DOHH2 (cell line): ENCODE data around the gene ZNF268.

Experiments used
- H3F3A ChIP-seq: fragments of 200-600 bp; sonication (generic), shearing (Covaris generic); 2 replicates; pipeline ENCODE4 v1.6.0; 2016; ENCODE audit warnings: antibody characterized with exemption, mild to moderate bottlenecking; ENCODE audit not compliant: control insufficient read depth, insufficient read depth
- H3K27ac ChIP-seq: fragments of 200-600 bp; sonication (generic); 2 replicates; pipeline ENCODE4 v1.5.1; 2014; ENCODE audit warnings: low read depth, mild to moderate bottlenecking, low read length, moderate library complexity
- H3K27me3 ChIP-seq: fragments of 200-600 bp; sonication (generic); 2 replicates; pipeline ENCODE4 v1.6.1; 2014; ENCODE audit warnings: mild to moderate bottlenecking, low read length, mixed read lengths; ENCODE audit not compliant: control insufficient read depth
- H3K36me3 ChIP-seq: fragments of 200-600 bp; sonication (generic); 2 replicates; pipeline ENCODE4 v1.6.1; 2014; ENCODE audit warnings: mild to moderate bottlenecking, low read length, moderate library complexity, mixed read lengths; ENCODE audit not compliant: control insufficient read depth
- H3K4me1 ChIP-seq: fragments of 200-600 bp; sonication (generic); 2 replicates; pipeline ENCODE4 v1.6.1; 2014; ENCODE audit warnings: mild to moderate bottlenecking, low read length, mixed read lengths; ENCODE audit not compliant: control insufficient read depth
- H3K4me2 ChIP-seq: fragments of 200-600 bp; sonication (generic); 2 replicates; pipeline ENCODE4 v1.6.0; 2014; ENCODE audit warnings: mild to moderate bottlenecking, low read length, moderate library complexity
- H3K4me3 ChIP-seq: fragments of 200-600 bp; sonication (generic); 2 replicates; pipeline ENCODE4 v1.5.1; 2014; ENCODE audit warnings: mild to moderate bottlenecking, low read length, mixed read lengths
- H3K79me2 ChIP-seq: fragments of 200-600 bp; sonication (generic); 2 replicates; pipeline ENCODE4 v1.6.1; 2014; ENCODE audit warnings: mild to moderate bottlenecking, low read length, mixed read lengths; ENCODE audit not compliant: control insufficient read depth
- H3K9me2 ChIP-seq: fragments of 200-600 bp; sonication (generic); replicated peaks from 2 replicates; pipeline ENCODE4 v1.6.1; 2014; ENCODE audit warnings: mild to moderate bottlenecking, low read length, mixed read lengths; ENCODE audit not compliant: control insufficient read depth
- H3K9me3 ChIP-seq: fragments of 200-600 bp; sonication (generic); 2 replicates; pipeline ENCODE4 v1.6.1; 2014; ENCODE audit warnings: antibody characterized with exemption, low read length, mixed read lengths; ENCODE audit not compliant: control insufficient read depth, insufficient read depth
- H4K20me1 ChIP-seq: fragments of 200-600 bp; sonication (generic); 2 replicates; pipeline ENCODE4 v1.6.0; 2014; ENCODE audit warnings: low read depth, mild to moderate bottlenecking, antibody characterized with exemption, low read length, moderate library complexity; ENCODE audit not compliant: control insufficient read depth, insufficient read depth
- EZH2phosphoT487 ChIP-seq: fragments of 200-600 bp; sonication (generic); IDR thresholded peaks from 2 replicates; pipeline ENCODE4 v1.6.1; 2017; ENCODE audit warnings: borderline replicate concordance, mild to moderate bottlenecking, antibody characterized with exemption, low read length, moderate library complexity, mixed read lengths
- TF ChIP-seq, protein P1 (sequence below): fragments of 200-600 bp; sonication (generic); IDR thresholded peaks from one replicate; pipeline ENCODE4 v1.5.1; 2014; ENCODE audit warnings: antibody characterized with exemption, mild to moderate bottlenecking, low read depth, low read length; ENCODE audit not compliant: poor library complexity, severe bottlenecking

Gene ZNF268

DNA sequence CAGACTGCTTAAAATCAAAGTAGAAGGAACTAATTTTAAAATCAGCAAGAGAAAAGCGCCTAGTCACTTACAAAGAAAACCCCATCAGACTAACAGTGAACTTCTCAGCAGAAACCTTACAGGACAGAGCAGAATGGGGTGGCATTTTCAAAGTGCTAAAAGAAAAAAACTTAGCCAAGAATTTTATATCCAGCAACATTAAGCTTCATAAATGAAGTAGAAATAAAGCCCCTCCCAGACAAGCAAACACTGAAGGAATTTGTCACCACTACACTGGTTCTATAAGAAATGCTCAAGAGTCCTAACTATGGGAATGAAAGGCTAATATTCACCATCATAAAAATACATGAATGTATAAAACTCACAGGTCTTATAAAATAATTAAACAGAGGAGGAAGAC is 6.4 kb upstream of the ZNF268 start:
- TF ChIP-seq, protein P1, sequence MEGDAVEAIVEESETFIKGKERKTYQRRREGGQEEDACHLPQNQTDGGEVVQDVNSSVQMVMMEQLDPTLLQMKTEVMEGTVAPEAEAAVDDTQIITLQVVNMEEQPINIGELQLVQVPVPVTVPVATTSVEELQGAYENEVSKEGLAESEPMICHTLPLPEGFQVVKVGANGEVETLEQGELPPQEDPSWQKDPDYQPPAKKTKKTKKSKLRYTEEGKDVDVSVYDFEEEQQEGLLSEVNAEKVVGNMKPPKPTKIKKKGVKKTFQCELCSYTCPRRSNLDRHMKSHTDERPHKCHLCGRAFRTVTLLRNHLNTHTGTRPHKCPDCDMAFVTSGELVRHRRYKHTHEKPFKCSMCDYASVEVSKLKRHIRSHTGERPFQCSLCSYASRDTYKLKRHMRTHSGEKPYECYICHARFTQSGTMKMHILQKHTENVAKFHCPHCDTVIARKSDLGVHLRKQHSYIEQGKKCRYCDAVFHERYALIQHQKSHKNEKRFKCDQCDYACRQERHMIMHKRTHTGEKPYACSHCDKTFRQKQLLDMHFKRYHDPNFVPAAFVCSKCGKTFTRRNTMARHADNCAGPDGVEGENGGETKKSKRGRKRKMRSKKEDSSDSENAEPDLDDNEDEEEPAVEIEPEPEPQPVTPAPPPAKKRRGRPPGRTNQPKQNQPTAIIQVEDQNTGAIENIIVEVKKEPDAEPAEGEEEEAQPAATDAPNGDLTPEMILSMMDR = no peak
- no peak for TF ChIP-seq EZH2phosphoT487
- Histone ChIP-seq H3K27me3 (no peaks in the 10 kb centered on the region), H3K27ac (no peak overlapping the region), H3F3A (no peaks in the 10 kb centered on the region), H3K36me3 (no peaks in the 10 kb centered on the region), H4K20me1 (no peaks in the 10 kb centered on the region), H3K79me2 (no peaks in the 10 kb centered on the region), H3K4me3 (no peak overlapping the region), H3K4me1 (no peaks in the 10 kb centered on the region), H3K9me2 (no peaks in the 10 kb centered on the region), H3K4me2 (no peak overlapping the region), H3K9me3 (peaks cover 33% of the 10 kb centered on the region; the same call in 1 of the 2 replicates)

DNA sequence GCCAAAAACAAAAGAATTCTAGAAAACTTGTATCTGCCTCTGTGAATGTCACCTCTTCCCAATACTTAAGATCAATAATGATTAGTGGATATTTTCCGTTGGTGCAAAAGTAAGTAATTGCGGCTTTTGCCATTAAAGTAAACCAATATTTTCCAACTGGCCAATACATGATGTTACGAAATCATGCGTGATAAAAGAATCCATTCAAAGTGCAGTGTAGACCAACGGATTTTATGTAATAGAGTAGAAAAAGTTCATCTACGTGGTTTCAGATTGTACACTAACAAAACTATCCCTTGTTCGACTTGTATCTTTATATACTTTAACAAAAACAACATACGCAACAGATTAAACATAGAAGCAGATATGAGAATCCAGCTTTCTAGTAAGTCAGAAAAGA is 626 bp upstream of the ZNF268 start:
- no peak for TF ChIP-seq EZH2phosphoT487
- TF ChIP-seq, protein P1 = no peak
- Histone ChIP-seq H3K4me2 (no peak overlapping the region), H3K9me2 (no peaks in the 10 kb centered on the region), H3K4me1 (peaks cover 8% of the 10 kb centered on the region), H3K27ac (no peak overlapping the region), H3F3A (0 out of 2 replicates have a peak, but pooled peaks cover 3% of the 10 kb centered on the region), H3K9me3 (peaks cover 42% of the 10 kb centered on the region), H3K4me3 (peak overlapping the region; percentile 4; the same call in 1 of the 2 replicates), H3K79me2 (peaks cover 5% of the 10 kb centered on the region), H3K36me3 (peaks cover 20% of the 10 kb centered on the region), H4K20me1 (no peaks in the 10 kb centered on the region), H3K27me3 (no peaks in the 10 kb centered on the region)

DNA sequence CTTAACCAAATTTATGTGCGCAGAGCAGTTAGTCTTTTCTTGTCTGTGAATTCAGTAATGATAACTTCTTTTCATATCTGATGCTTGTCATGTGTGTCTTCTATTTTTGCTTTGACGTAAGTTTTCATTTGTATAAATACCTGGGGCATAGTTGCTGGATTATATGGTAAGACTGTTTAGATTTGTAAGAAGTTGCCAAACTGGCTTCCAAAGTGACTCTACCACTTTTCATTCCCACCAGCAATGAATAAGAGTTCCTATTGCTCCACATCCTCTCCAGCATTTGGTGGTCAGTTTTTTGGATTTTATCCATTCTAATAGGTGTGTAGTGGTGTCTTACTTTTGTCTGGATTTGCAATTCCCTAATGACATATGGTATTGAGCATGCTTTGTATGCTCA is 8.9 kb downstream of the ZNF268 start:
- Histone ChIP-seq H3K9me2 (no peaks in the 10 kb centered on the region), H3K79me2 (no peaks in the 10 kb centered on the region), H4K20me1 (no peaks in the 10 kb centered on the region), H3K27me3 (no peaks in the 10 kb centered on the region), H3K27ac (no peak overlapping the region), H3K9me3 (peaks cover 35% of the 10 kb centered on the region; the same call in 1 of the 2 replicates), H3K4me3 (no peak overlapping the region), H3K4me2 (no peak overlapping the region), H3F3A (no peaks in the 10 kb centered on the region), H3K4me1 (no peaks in the 10 kb centered on the region), H3K36me3 (peaks cover 77% of the 10 kb centered on the region)
- no peak for TF ChIP-seq EZH2phosphoT487
- TF ChIP-seq, protein P1 = no peak

DNA sequence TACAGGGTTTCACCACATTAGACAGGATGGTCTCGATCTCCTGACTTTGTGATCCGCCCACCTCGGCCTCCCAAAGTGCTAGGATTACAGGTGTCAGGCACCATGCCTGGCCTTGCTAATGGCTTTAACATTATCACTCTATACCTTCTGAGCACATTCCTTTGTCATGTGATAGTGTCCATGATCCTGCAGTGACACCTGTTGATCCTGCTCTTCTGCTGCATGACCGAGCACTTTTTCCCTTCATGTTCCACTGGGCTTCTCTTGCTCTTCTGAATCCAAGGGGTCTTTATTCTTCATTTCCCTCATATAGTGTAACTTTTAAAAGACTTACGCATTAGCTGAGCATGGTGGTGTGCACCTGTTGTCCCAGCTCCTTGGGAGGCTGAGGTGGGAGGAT is 11.6 kb downstream of the ZNF268 start:
- no peaks in the 10 kb centered on the region for H4K20me1 ChIP-seq
- H3F3A ChIP-seq = no peaks in the 10 kb centered on the region
- no peaks in the 10 kb centered on the region for H3K9me2 ChIP-seq
- H3K4me2 ChIP-seq = no peak overlapping the region
- peaks cover 74% of the 10 kb centered on the region for H3K36me3 ChIP-seq
- no peaks in the 10 kb centered on the region for H3K79me2 ChIP-seq
- no peaks in the 10 kb centered on the region for H3K4me1 ChIP-seq
- no peak overlapping the region for H3K4me3 ChIP-seq
- TF ChIP-seq EZH2phosphoT487 = no peak
- TF ChIP-seq, protein P1 = no peak
- no peaks in the 10 kb centered on the region for H3K27me3 ChIP-seq
- H3K9me3 ChIP-seq = peaks cover 31% of the 10 kb centered on the region
- no peak overlapping the region for H3K27ac ChIP-seq
